NT2/D1 (cell line): ENCODE measurements around the gene BRIP1.

Experiments used
- DNase-seq: peaks from one replicate; pipeline ENCODE4 v3.0.0-alpha.2; 2011; ENCODE audit warnings: low read depth, low spot score
- H3K27me3 ChIP-seq: 2 replicates; pipeline ENCODE4 v1.6.0; 2011; ENCODE audit warnings: mild to moderate bottlenecking; ENCODE audit not compliant: insufficient read length, insufficient read depth
- H3K36me3 ChIP-seq: 2 replicates; pipeline ENCODE4 v1.6.1; 2011; ENCODE audit warnings: mild to moderate bottlenecking, low read length, mixed read lengths; ENCODE audit not compliant: insufficient read depth, insufficient read length
- H3K4me1 ChIP-seq: 2 replicates; pipeline ENCODE4 v1.5.1; 2011; ENCODE audit not compliant: insufficient read depth, insufficient read length
- H3K4me3 ChIP-seq: 2 replicates; pipeline ENCODE4 v1.5.1; 2011; ENCODE audit warnings: low read depth; ENCODE audit not compliant: insufficient read length
- H3K9ac ChIP-seq: 2 replicates; pipeline ENCODE4 v1.6.0; 2011; ENCODE audit warnings: low read depth; ENCODE audit not compliant: insufficient read length
- H3K9me3 ChIP-seq: 2 replicates; pipeline ENCODE4 v1.5.1; 2011; ENCODE audit warnings: mild to moderate bottlenecking, low read length; ENCODE audit not compliant: insufficient read depth
- SUZ12 ChIP-seq: IDR thresholded peaks from 2 replicates; pipeline ENCODE4 v1.6.1; 2011; ENCODE audit not compliant: insufficient read length, insufficient read depth; ENCODE audit errors: extremely low read depth
- YY1 ChIP-seq: IDR thresholded peaks from 2 replicates; pipeline ENCODE4 v1.6.1; 2011; ENCODE audit not compliant: insufficient read length, insufficient read depth
- ZNF274 ChIP-seq: IDR thresholded peaks from 2 replicates; pipeline ENCODE4 v1.6.1; 2011; ENCODE audit warnings: mild to moderate bottlenecking, low read depth, low read length

Gene BRIP1

DNA sequence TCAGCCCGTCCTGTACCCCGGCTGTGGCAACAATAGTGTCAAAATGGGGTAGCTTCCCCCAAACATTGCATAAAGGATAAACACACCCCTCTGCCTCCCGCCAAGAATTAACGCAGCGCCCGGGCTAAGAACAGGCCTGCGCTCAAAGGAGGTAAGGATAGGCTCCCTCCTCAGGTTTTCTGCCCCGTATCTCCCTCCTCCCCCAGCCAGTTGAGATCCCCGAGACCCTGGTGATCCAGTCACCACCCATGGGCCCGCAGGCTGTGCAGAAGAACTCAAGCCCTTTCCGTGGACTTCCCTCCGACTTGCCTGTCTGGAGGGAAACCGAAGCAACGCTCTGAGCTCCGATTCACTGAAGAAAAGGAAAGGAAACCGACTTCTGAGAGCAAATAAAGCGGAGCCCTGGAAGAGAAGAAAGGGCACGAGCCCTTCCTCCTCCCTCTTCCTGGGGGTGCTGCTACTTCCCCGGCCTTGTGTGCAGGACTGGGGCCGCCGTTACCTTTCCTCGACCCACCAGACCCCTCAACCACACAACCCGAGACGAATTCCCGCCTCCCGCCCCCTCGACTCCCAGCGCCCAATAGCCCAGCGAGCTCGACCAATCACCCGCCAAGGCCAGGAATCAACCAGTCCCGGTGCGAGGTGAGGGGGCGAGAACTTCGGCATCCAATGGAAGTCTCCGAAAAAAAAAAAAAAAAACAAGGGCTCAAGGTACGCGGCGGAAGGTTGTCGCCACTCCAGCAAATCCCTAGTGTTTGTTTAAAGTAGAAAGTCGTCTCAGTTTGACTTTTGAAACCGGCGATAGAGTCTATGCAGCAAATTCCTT is at the start of gene BRIP1:
TSS of gene BRIP1 (minus strand) at position 554 of the 826 bp plus-strand sequence. CDS start 1,989 bp downstream, outside the sequence.
- peak within 1 kb of the TSS; percentile 90 for H3K4me3 ChIP-seq
- peaks cover 43% of the 10 kb centered on the region for H3K36me3 ChIP-seq
- no peaks in the 10 kb centered on the region for H3K9me3 ChIP-seq
- peak; percentile 92 for DNase-seq
- no peaks in the 10 kb centered on the region for H3K4me1 ChIP-seq
- no peaks in the 10 kb centered on the region for H3K27me3 ChIP-seq
- H3K9ac ChIP-seq, result peak within 1 kb of the TSS; percentile 94
- TF ChIP-seq SUZ12 (no peak), ZNF274 (no peak), YY1 (no peak)

DNA sequence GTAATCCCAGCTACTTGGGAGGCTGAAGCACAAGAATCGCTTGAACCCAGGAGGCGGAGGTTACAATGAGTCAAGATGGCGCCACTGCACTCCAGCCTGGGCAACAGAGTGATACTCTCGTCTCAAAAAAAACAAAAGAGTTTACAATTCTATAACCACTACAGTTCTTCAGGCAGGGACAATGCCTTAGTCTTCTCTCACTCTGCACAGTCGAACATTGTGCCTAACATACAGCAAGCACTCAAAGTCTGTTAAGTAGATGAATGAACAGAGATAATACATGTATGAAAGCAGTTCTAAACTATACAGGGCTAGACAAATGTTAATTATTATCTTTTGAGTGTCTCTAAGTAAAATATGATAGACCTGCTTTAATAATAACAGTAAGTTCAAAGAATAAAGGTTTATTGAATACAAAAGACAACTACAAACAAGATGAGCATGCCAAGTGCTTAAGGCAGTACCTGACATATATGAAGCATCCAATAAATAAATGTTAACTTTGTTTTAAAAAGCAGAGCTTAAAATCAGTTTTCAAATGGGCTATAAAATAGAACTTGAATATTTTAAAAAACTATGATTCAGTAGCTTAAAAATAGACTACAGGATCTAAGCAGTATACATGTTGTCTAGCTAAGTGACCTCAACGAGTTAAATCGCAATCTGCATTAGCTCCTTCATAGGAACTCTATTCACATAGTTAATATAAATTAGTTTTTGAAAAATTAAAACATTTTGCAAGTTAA is 45.1 kb upstream of the BRIP1 start:
- TF ChIP-seq ZNF274 (no peak), YY1 (no peak), SUZ12 (no peak)
- Histone ChIP-seq H3K4me3 (no peak overlapping the region), H3K36me3 (peaks cover 63% of the 10 kb centered on the region), H3K27me3 (no peaks in the 10 kb centered on the region), H3K9ac (no peak overlapping the region), H3K4me1 (no peaks in the 10 kb centered on the region), H3K9me3 (no peaks in the 10 kb centered on the region)
- DNase-seq, result no peak

DNA sequence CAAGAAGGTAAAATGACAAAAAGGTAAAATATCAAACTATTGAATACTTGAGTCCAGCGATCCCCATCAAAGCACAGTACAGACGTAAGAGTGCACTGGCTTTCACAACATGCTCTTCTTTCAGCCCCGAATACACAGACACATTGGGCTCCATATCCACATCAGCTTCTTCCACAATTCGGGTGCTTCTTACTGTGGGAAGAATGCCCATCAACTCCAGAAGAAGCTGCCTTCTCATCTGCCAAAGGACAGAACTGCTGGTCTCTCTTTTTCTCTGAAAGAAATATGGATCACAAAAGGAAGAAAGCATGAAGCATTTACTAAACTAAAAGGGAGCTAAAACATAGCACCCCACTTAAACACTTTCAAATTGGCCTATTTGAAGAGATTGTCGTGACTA is 44.0 kb upstream of the BRIP1 start:
- H3K9ac ChIP-seq, result no peak overlapping the region
- no peaks in the 10 kb centered on the region for H3K9me3 ChIP-seq
- no peaks in the 10 kb centered on the region for H3K27me3 ChIP-seq
- TF ChIP-seq YY1 (no peak), ZNF274 (no peak), SUZ12 (no peak)
- DNase-seq, result no peak
- H3K4me3 ChIP-seq, result no peak overlapping the region
- H3K36me3 ChIP-seq, result peaks cover 70% of the 10 kb centered on the region
- H3K4me1 ChIP-seq, result no peaks in the 10 kb centered on the region

DNA sequence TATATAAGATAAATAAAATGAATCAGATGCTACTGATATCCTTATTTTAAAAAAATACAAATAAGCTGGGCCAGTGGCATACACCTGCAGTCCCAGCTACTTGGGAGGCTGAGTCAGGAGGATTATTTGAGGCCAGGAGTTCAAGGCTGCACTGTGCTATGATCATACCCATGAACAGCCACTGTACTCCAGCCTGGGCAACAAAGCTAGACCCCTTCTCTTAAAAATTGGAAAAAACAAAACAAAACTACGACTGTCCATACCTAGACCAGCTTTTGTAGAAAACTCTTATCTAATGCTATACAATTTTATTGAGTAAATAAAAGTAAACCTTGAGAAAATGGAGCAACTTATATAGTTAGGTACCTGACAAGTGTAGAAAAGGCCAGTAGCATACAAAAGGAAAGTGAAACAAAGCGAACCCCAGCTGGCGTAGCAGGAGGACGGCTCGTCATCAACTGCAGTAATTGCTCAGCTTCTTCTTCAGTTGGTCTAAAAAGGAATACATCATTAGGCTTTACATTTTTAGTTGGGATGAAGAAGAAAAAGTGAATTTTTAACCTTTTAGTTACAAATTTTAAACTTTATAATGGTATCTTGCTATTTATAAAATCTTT is 40.9 kb upstream of the BRIP1 start:
- no peak for TF ChIP-seq ZNF274
- TF ChIP-seq YY1, result no peak
- TF ChIP-seq SUZ12, result no peak
- H3K9me3 ChIP-seq, result no peaks in the 10 kb centered on the region
- no peak overlapping the region for H3K9ac ChIP-seq
- H3K4me3 ChIP-seq, result no peak overlapping the region
- no peaks in the 10 kb centered on the region for H3K27me3 ChIP-seq
- peaks cover 56% of the 10 kb centered on the region for H3K36me3 ChIP-seq
- no peaks in the 10 kb centered on the region for H3K4me1 ChIP-seq
- DNase-seq, result no peak

DNA sequence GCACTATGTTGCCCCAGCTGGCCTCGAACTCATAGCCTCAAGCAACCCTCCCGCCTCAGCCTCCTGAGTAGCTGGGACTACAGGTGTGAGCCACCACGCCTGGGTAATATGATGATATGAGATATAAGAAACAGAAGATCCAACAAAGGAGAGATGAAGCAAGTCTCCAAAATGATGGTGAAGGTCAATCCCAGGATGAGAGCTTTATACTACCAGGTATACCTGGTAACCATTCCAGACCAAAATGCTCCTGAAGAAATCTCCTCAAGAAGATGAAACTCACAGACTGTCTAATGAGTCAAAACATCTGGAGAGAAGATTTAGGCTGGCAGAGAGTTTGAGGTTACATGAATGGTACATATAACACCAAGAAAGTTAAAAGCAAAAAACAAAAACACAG is 39.9 kb upstream of the BRIP1 start:
- Histone ChIP-seq H3K4me3 (no peak overlapping the region), H3K27me3 (no peaks in the 10 kb centered on the region), H3K9me3 (no peaks in the 10 kb centered on the region), H3K4me1 (no peaks in the 10 kb centered on the region), H3K36me3 (peaks cover 58% of the 10 kb centered on the region), H3K9ac (no peak overlapping the region)
- TF ChIP-seq ZNF274 (no peak), YY1 (no peak), SUZ12 (no peak)
- no peak for DNase-seq

DNA sequence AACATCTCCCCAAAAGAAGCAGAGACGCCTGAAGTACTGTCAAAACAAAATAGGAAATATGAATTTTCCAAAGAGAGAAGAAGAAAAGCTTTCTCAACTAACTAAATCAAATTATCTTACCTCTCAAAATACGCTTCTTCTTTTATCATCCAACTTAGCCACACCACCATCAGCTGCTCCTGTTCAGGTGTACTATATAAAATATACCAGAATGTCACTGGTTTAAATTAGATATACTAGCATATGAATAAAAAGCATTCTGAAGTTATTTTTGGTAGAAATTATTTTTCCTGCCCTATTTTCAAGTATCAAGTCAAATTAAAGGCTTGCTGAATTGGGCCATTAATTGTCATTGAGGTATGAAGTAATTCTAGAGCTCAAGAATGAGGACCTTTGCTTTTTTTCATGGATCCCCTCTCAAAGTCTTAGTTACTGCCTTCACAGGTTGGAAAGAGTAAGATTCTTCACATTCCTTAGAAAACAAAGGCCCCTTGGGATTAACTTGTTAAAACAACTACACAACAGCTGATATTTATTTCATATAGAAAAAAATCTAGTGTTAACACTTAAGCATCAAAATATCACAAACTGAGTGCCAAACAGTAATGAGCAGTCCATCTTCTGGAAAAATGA is 34.3 kb upstream of the BRIP1 start:
- H3K9me3 ChIP-seq, result no peaks in the 10 kb centered on the region
- H3K27me3 ChIP-seq, result no peaks in the 10 kb centered on the region
- H3K9ac ChIP-seq, result no peak overlapping the region
- peaks cover 53% of the 10 kb centered on the region for H3K36me3 ChIP-seq
- no peak for DNase-seq
- TF ChIP-seq YY1 (no peak), SUZ12 (no peak), ZNF274 (no peak)
- H3K4me3 ChIP-seq, result no peak overlapping the region
- no peaks in the 10 kb centered on the region for H3K4me1 ChIP-seq
